Measurements from ENCODE around the gene ADGRF1.
"Not testable (repeated sequence)": the region's sequence is repeated elsewhere in the genome, so short reads cannot be mapped to it uniquely, and the experiment has no call there.

Gene ADGRF1

GRCh38 chr6:47022191-47022590 is 19.9 kb downstream of the ADGRF1 start:
- DNase-seq, result no peak

- DNase-seq, result no peak
Observed at GRCh38 chr6:47019941-47020340, 22.2 kb downstream of the ADGRF1 start.

GRCh38 chr6:47016909-47017308 is 25.2 kb downstream of the ADGRF1 start:
- no peak for DNase-seq

- no peak for DNase-seq
Observed at GRCh38 chr6:47016261-47016660, 25.9 kb downstream of the ADGRF1 start.

- DNase-seq, result no peak
Observed at GRCh38 chr6:47014401-47014800, 27.7 kb downstream of the ADGRF1 start.

- no peak for DNase-seq
Observed at GRCh38 chr6:47009583-47009982, 32.5 kb downstream of the ADGRF1 start.

GRCh38 chr6:47008397-47008763 is 33.8 kb downstream of the ADGRF1 start:
- no peak for DNase-seq

- no peak for DNase-seq
Observed at GRCh38 chr6:47007657-47008396, 34.3 kb downstream of the ADGRF1 start.

- DNase-seq, result no peak
Observed at GRCh38 chr6:47005486-47005885, 36.6 kb downstream of the ADGRF1 start.

GRCh38 chr6:47004463-47004862 is 37.7 kb downstream of the ADGRF1 start:
- DNase-seq, result no peak

- DNase-seq, result no peak
Observed at GRCh38 chr6:47000842-47001241, 41.3 kb downstream of the ADGRF1 start.

- no peak for DNase-seq
Observed at GRCh38 chr6:46998436-46999017, 43.6 kb downstream of the ADGRF1 start.

GRCh38 chr6:46997646-46998045 is 44.5 kb downstream of the ADGRF1 start:
- DNase-seq, result no peak

- DNase-seq, result no peak
Observed at GRCh38 chr6:46996860-46997641, 45.1 kb downstream of the ADGRF1 start.

- DNase-seq, result no peak
Observed at GRCh38 chr6:46994933-46995332, 47.2 kb downstream of the ADGRF1 start.

- DNase-seq, result no peak
Observed at GRCh38 chr6:46993846-46994245, 48.3 kb downstream of the ADGRF1 start.

GRCh38 chr6:46992391-46992790 is 49.7 kb downstream of the ADGRF1 start:
- DNase-seq, result not testable (repeated sequence)

- DNase-seq, result peak in 1 of 5 experiments; percentile 3
Observed at GRCh38 chr6:46990818-46991510, 51.2 kb downstream of the ADGRF1 start.

- DNase-seq, result no peak
Observed at GRCh38 chr6:46990031-46990644, 52.0 kb downstream of the ADGRF1 start.

- no peak for DNase-seq
Observed at GRCh38 chr6:46989398-46989797, 52.7 kb downstream of the ADGRF1 start.

- DNase-seq, result no peak
Observed at GRCh38 chr6:46985943-46986342, 56.2 kb downstream of the ADGRF1 start.

GRCh38 chr6:46983007-46983411 is 59.1 kb downstream of the ADGRF1 start:
- no peak for DNase-seq

GRCh38 chr6:46979206-46979605 is 62.9 kb downstream of the ADGRF1 start:
- DNase-seq, result no peak
